Effector memory CD4-positive, alpha-beta T cell (primary cell): Measurements from ENCODE around the gene INO80E.
A peak's percentile ranks its signal among the peaks of the same experiment; 100 is the strongest.
"Not testable (repeated sequence)": the region's sequence is repeated elsewhere in the genome, so short reads cannot be mapped to it uniquely, and the experiment has no call there.

Experiments used
- DNase-seq, 3 donors: peaks; one replicate each; pipeline ENCODE4 v3.0.0-alpha.2; 2020
- H3K27ac ChIP-seq: 2 replicates; pipeline ENCODE4 v1.7.0; 2013; ENCODE audit warnings: mild to moderate bottlenecking, low read length, moderate library complexity; ENCODE audit not compliant: insufficient read depth, poor library complexity, severe bottlenecking
- H3K27me3 ChIP-seq: replicated peaks from 2 replicates; pipeline ENCODE4 v1.7.0; 2013; ENCODE audit warnings: mild to moderate bottlenecking, low read length; ENCODE audit not compliant: insufficient read depth, control insufficient read depth, poor library complexity, severe bottlenecking
- H3K36me3 ChIP-seq: 2 replicates; pipeline ENCODE4 v1.7.0; 2013; ENCODE audit warnings: mild to moderate bottlenecking, low read length, moderate library complexity; ENCODE audit not compliant: control insufficient read depth, insufficient read depth
- H3K4me1 ChIP-seq: 2 replicates; pipeline ENCODE4 v1.7.0; 2013; ENCODE audit warnings: low read length, mild to moderate bottlenecking; ENCODE audit not compliant: control insufficient read depth, insufficient read depth, poor library complexity, severe bottlenecking
- H3K4me3 ChIP-seq: 2 replicates; pipeline ENCODE4 v1.7.0; 2013; ENCODE audit warnings: low read length, low read depth, mild to moderate bottlenecking; ENCODE audit not compliant: insufficient read depth, poor library complexity, severe bottlenecking
- H3K9me3 ChIP-seq: 2 replicates; pipeline ENCODE4 v1.7.0; 2013; ENCODE audit warnings: mild to moderate bottlenecking, low read length, moderate library complexity; ENCODE audit not compliant: control insufficient read depth

The INO80E gene

DNA sequence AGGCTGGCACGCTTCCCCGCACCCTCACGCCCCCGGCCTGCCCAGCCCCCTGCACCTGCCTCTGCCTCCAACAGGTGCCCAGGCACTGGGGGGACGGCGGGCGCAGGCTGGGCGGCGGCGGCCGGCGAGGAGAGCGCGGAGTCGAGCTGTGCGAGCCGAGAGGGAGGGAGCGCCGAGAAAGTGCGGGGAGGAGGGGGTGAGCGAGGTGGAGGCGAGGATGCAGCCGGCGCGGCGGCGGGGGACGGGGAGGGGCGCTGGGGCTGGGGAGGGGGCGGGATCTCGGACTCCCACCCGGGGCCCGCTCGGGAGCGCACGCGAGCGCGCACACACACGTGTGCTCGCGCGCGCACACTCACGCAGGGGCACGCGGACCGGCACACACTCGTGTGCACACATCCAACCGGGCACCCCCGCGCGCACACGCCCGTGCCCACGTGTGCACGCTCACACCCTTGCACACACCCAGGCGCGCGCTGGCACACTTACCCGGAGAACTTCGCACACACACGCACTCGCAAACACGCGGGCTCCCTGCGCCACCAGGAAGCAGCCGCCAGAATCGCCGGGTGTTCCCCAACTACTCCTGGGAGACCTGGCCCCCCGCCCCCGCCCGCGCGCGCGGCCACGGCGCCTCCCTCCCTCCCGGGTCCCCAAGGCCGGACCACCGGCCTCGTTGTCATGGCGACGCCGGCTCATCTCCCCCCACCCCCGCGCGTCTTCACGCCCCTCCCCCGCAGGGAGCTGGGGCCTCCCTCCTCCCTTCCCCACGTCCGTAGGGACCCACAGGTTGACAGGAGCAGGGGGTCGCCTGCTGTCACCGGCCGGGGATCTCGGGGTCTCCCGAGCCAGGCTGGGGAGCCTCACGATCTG, 15.0 kb downstream of the INO80E start, which contains the start of gene DOC2A:
DOC2A (minus strand) TSS at position 184 of the 870 bp plus-strand sequence. CDS start 805 bp downstream, outside the sequence.
- Histone ChIP-seq H3K36me3 (no peaks in the 10 kb centered on the region), H3K9me3 (no peaks in the 10 kb centered on the region), H3K4me3 (peak within 1 kb of the TSS; percentile 51), H3K27ac (no peak within 1 kb of the TSS), H3K27me3 (peaks cover 15% of the 10 kb centered on the region), H3K4me1 (peaks cover 13% of the 10 kb centered on the region)
- no peak for DNase-seq

- H3K4me3 ChIP-seq, result peak overlapping the region; percentile 51
- DNase-seq, result no peak
- H3K4me1 ChIP-seq, result peaks cover 13% of the 10 kb centered on the region
- H3K27ac ChIP-seq, result no peak overlapping the region
- no peaks in the 10 kb centered on the region for H3K36me3 ChIP-seq
- no peaks in the 10 kb centered on the region for H3K9me3 ChIP-seq
- peaks cover 15% of the 10 kb centered on the region for H3K27me3 ChIP-seq
Measured at GRCh38 chr16:30011714-30012504, 15.9 kb downstream of the INO80E start.

GRCh38 chr16:30012598-30012997, 16.6 kb downstream of the INO80E start:
- H3K27ac ChIP-seq, H3K9me3 ChIP-seq, H3K36me3 ChIP-seq, H3K4me3 ChIP-seq, DNase-seq: not testable (repeated sequence)
- H3K27me3 ChIP-seq, result peaks cover 15% of the 10 kb centered on the region
- peaks cover 13% of the 10 kb centered on the region for H3K4me1 ChIP-seq

- H3K4me1 ChIP-seq, result peaks cover 10% of the 10 kb centered on the region
- not testable (repeated sequence) for H3K4me3 ChIP-seq
Measured at GRCh38 chr16:30015450-30015849, 19.4 kb downstream of the INO80E start.

GRCh38 chr16:30016555-30017276, 20.7 kb downstream of the INO80E start:
- Histone ChIP-seq H3K4me1 (peaks cover 12% of the 10 kb centered on the region), H3K36me3 (no peaks in the 10 kb centered on the region), H3K4me3 (no peak overlapping the region), H3K27me3 (no peaks in the 10 kb centered on the region), H3K9me3 (no peaks in the 10 kb centered on the region), H3K27ac (no peak overlapping the region)
- no peak for DNase-seq

More at GRCh38 chr16:30015450-30015849, 19.4 kb downstream of the INO80E start:
- not testable (repeated sequence) for H3K9me3 ChIP-seq, DNase-seq, H3K27ac ChIP-seq, H3K36me3 ChIP-seq, H3K27me3 ChIP-seq

- H3K9me3 ChIP-seq, result no peaks in the 10 kb centered on the region
- no peak overlapping the region for H3K27ac ChIP-seq
- peaks cover 11% of the 10 kb centered on the region for H3K4me1 ChIP-seq
- no peaks in the 10 kb centered on the region for H3K36me3 ChIP-seq
- no peak for DNase-seq
- H3K27me3 ChIP-seq, result no peaks in the 10 kb centered on the region
- no peak overlapping the region for H3K4me3 ChIP-seq
Measured at GRCh38 chr16:30017277-30017656, 21.2 kb downstream of the INO80E start.

GRCh38 chr16:30017937-30018336, 21.9 kb downstream of the INO80E start:
- not testable (repeated sequence) for H3K9me3 ChIP-seq, H3K36me3 ChIP-seq, H3K27ac ChIP-seq, H3K4me3 ChIP-seq, H3K27me3 ChIP-seq, DNase-seq
- peaks cover 11% of the 10 kb centered on the region for H3K4me1 ChIP-seq

- DNase-seq, result no peak
- H3K27ac ChIP-seq, result no peak overlapping the region
- H3K27me3 ChIP-seq, result no peaks in the 10 kb centered on the region
- no peaks in the 10 kb centered on the region for H3K36me3 ChIP-seq
- H3K9me3 ChIP-seq, result no peaks in the 10 kb centered on the region
- H3K4me3 ChIP-seq, result no peak overlapping the region
- peaks cover 11% of the 10 kb centered on the region for H3K4me1 ChIP-seq
Measured at GRCh38 chr16:30018731-30019158, 22.7 kb downstream of the INO80E start.

- H3K36me3 ChIP-seq, result no peaks in the 10 kb centered on the region
- no peaks in the 10 kb centered on the region for H3K9me3 ChIP-seq
- H3K4me3 ChIP-seq, result no peak within 1 kb of the TSS
- no peak within 1 kb of the TSS for H3K27ac ChIP-seq
- peaks cover 11% of the 10 kb centered on the region for H3K4me1 ChIP-seq
- H3K27me3 ChIP-seq, result peaks cover 3% of the 10 kb centered on the region
- DNase-seq, result no peak
Measured at GRCh38 chr16:30022887-30023286, 26.8 kb downstream of the INO80E start, which contains the start of gene C16orf92. C16orf92 (plus strand) TSS chr16:30023198; CDS start chr16:30023341, 143 bp downstream.
